HCT116 (cell line): ENCODE measurements around the gene RNGTT.

Experiments used
- CTCF ChIP-seq, 3 experiments: fragments of 200-600 bp in 1 of 3; sonication (generic) in 1 of 3; IDR thresholded peaks in 2 of 3; conservative IDR thresholded peaks in 1 of 3; 2 replicates each; pipeline ENCODE4 v1.5.1; 2012 to 2017; ENCODE audit warnings: low read depth in 2 of 3, low read length in 2 of 3, antibody characterized with exemption in 1 of 3, borderline replicate concordance in 1 of 3, control low read depth in 1 of 3, mild to moderate bottlenecking in 1 of 3, mixed read lengths in 1 of 3, mixed run types in 1 of 3, moderate library complexity in 1 of 3; ENCODE audit not compliant: insufficient read depth in 1 of 3
- POLR2A ChIP-seq: IDR thresholded peaks from 2 replicates; pipeline ENCODE4 v1.7.0; 2011; ENCODE audit warnings: borderline replicate concordance; ENCODE audit not compliant: insufficient read depth, insufficient read length; ENCODE audit errors: extremely low read depth
- POLR2AphosphoS5 ChIP-seq: IDR thresholded peaks from 2 replicates; pipeline ENCODE4 v1.6.1; 2011; ENCODE audit warnings: mild to moderate bottlenecking, low read depth, low read length, moderate library complexity
- TF ChIP-seq, protein P1 (sequence below): IDR thresholded peaks from 2 replicates; pipeline ENCODE4 v1.6.1; 2012

GRCh38 chr6:88983532-88983931 lies 20.1 kb upstream of the RNGTT start:
- TF ChIP-seq, protein P1, sequence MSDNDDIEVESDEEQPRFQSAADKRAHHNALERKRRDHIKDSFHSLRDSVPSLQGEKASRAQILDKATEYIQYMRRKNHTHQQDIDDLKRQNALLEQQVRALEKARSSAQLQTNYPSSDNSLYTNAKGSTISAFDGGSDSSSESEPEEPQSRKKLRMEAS, result no peak
- TF ChIP-seq POLR2A (no peak), CTCF (IDR thresholded peaks at IDR 0.05 in 2 of 3, conservative IDR thresholded peaks at IDR 0.05 in 1 of 3; ENCODE audit: borderline replicate concordance in 1 of 3, insufficient read depth in 1 of 3, low read depth in 2 of 3, low read length in 2 of 3) (peak; percentile 21 to 64 (median 58); a peak in 5 of 6 replicates), POLR2AphosphoS5 (no peak)
